K562 (cell line): Measurements from ENCODE around the gene ADAP1.

Experiments used
- ARID1B ChIP-seq: fragments of 450-650 bp; IDR thresholded peaks from 2 replicates; pipeline ENCODE4 v1.6.1; 2016; ENCODE audit warnings: antibody characterized with exemption, mild to moderate bottlenecking, inconsistent platforms
- BHLHE40 ChIP-seq: IDR thresholded peaks from 2 replicates; pipeline ENCODE4 v1.6.1; 2011; ENCODE audit warnings: low read length, improper control_type of control experiment
- CBX1 ChIP-seq: sonication (generic); IDR thresholded peaks from 2 replicates; pipeline ENCODE4 v1.6.1; 2016; ENCODE audit warnings: antibody characterized with exemption, low read depth, mild to moderate bottlenecking
- CTCF ChIP-seq, 3 experiments: IDR thresholded peaks in 2 of 3; conservative IDR thresholded peaks in 1 of 3; 2 replicates each; pipeline ENCODE4 v1.5.1; 2011 to 2012; ENCODE audit warnings: low read length in 3 of 3, mild to moderate bottlenecking in 3 of 3, control low read depth in 2 of 3, improper control_type of control experiment in 1 of 3, inconsistent platforms in 1 of 3, low read depth in 1 of 3, mixed read lengths in 1 of 3, moderate library complexity in 1 of 3; ENCODE audit not compliant: insufficient read depth in 2 of 3
- GATAD2A ChIP-seq: fragments of 450-650 bp; IDR thresholded peaks from 2 replicates; pipeline ENCODE4 v1.6.1; 2017
- HBP1 ChIP-seq: fragments of 450-650 bp; formaldehyde crosslinking; IDR thresholded peaks from 2 replicates; pipeline ENCODE4 v1.4.0; 2022; ENCODE audit warnings: missing genetic modification characterization
- MAFK ChIP-seq: IDR thresholded peaks from 2 replicates; pipeline ENCODE4 v1.6.1; 2011; ENCODE audit warnings: low read length, improper control_type of control experiment
- POLR2A ChIP-seq: fragments of 450-650 bp; conservative IDR thresholded peaks from 2 replicates; pipeline ENCODE4 v1.6.1; 2016
- PRDM10 ChIP-seq: fragments of 450-650 bp; IDR thresholded peaks from 2 replicates; pipeline ENCODE4 v1.6.1; 2018; ENCODE audit not compliant: partially characterized antibody
- SP1 ChIP-seq: sonication (generic); formaldehyde crosslinking; IDR thresholded peaks from 2 replicates; pipeline ENCODE4 v1.8.1; 2022; ENCODE audit warnings: mild to moderate bottlenecking, missing genetic modification reagents
- ZKSCAN1 ChIP-seq: fragments of 150-350 bp; IDR thresholded peaks from 2 replicates; pipeline ENCODE4 v1.6.1; 2016; ENCODE audit warnings: low read depth, low read length
- ZNF133 ChIP-seq: fragments of 250-450 bp; sonication (Bioruptor Pico); IDR thresholded peaks from 2 replicates; pipeline ENCODE4 v1.4.0; 2020; ENCODE audit warnings: mild to moderate bottlenecking
- ZNF232 ChIP-seq: sonication (generic); formaldehyde crosslinking; IDR thresholded peaks from 2 replicates; pipeline ENCODE4 v1.8.0; 2022; ENCODE audit warnings: mild to moderate bottlenecking, missing genetic modification reagents

- no peak for TF ChIP-seq CBX1
- TF ChIP-seq ARID1B: no peak
- no peak for TF ChIP-seq HBP1
- no peak for TF ChIP-seq MAFK
- no peak for TF ChIP-seq CTCF (IDR thresholded peaks at IDR 0.05 in 2 of 3, conservative IDR thresholded peaks at IDR 0.05 in 1 of 3; ENCODE audit: insufficient read depth in 2 of 3, low read depth in 1 of 3, low read length in 3 of 3)
- no peak for TF ChIP-seq POLR2A
- TF ChIP-seq ZKSCAN1: no peak
- TF ChIP-seq SP1 (CRISPR knock-in tag): no peak
- no peak for TF ChIP-seq ZNF232 (CRISPR knock-in tag)
- TF ChIP-seq ZNF133 (CRISPR knock-in tag): no peak
- TF ChIP-seq BHLHE40: no peak
- no peak for TF ChIP-seq PRDM10
- no peak for TF ChIP-seq GATAD2A
Measured at GRCh38 chr7:906776-907157, 47.7 kb downstream of the ADAP1 start.
